HG03460 (cell line): ENCODE results near the gene SPECC1L.

Experiments
- ATAC-seq: cut with Tn5 transposase; IDR thresholded peaks from one replicate; pipeline ENCODE4 v1.9.1; 2021; ENCODE audit not compliant: unreplicated experiment

Gene SPECC1L

DNA sequence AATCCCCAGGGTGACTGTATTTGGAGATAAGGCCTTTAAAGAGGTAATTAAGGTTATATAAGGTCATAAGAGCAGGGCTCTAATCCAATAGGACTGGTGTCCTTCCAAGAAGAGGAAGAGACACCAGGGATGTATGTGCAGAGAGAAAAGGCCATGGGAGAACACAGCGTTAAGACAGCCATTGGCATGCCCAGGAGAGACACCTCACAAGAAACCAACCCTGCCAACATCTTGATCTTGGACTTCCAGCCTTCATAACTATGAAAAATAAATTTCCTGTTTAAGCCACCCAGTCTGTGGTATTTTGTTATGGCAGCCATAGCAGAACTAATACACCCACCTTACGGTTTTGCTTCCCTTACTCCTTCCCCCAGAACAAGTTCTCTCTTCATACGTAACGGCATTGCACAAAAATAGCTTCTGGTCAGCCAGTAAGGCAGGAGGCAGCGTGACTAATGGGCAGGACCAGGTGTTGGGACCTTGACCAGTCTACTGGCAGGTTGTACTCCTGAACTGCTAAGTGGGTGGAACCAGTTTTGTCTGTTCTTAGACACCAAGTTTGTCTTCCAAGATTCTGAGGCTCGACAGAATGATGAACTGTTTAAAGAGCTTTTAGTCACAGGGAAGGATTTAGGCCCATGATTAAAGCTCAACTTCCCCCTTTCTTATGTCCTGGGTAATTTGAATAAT, 192.6 kb downstream of the SPECC1L start:
- no peak for ATAC-seq

GRCh38 chr22:24465566-24465965, 194.9 kb downstream of the SPECC1L start:
- ATAC-seq: no peak

DNA sequence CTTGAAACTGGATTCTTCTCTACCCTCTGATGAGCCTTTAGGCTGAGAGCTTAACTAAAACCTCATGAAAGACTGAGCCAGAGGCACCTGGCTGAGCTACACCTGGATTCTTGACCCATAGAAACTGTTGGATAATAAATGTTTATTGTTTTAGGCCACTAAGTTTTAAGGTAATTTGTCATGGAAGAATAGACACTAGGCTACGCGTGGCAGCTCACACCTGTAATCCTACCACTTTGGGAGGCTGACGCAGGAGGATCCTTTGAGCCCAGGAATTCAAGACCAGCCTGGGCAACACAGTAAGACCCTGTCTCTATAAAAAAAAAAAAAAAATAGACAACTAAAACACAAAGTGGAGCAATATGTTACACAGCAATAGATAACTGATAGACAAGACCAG, 195.3 kb downstream of the SPECC1L start:
- ATAC-seq: no peak

GRCh38 chr22:24466716-24467328, 196.2 kb downstream of the SPECC1L start:
- ATAC-seq: no peak

DNA sequence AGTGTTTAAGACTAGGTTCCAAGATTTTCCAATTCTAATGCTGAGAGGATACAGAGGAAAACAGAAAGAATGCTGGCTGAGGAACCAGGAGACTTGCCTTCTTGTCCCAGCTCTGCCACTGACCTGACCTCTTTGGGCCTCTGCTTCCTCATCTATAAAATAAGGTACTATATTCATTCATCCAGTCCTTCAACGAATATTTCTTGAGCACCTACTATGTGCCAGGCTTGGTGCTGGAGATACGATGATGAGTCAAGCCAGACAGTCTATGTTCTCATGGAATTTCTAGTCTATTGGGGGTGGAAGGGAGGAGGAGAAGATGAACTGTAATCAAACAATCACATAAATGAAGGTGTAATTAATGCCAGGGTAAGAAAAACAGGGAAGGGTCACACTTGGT, 196.7 kb downstream of the SPECC1L start:
- no peak for ATAC-seq
